Measurements from ENCODE around the gene NATD1.

DNA sequence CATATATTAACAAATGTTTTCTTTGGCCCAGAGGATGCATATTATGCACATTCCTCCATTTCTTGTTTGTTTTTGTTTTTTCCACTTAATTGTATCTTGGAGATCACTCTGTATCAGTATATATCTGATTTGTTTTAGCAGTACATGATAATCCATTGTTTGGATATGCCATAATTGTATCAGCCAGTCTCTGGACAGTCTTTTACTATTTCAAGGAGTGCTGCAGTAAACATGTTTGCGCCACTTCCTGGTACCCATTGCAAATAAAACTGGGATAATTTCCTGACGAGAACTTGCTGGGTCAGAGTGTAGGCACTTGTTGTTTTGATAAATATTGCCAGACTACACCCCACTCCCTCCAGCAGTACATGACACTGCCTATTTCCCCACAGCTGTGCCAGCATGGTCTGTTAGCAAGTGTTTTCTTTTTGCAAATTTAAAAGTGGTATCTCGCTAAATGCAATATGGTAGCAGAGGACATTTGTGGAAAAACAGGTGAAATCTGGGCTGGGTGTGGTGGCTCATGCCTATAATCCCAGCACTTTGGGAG lies 34.3 kb downstream of the NATD1 start:
- TF ChIP-seq ZNF384 (IDR thresholded peaks at IDR 0.05) (no peak), ELF4 (IDR thresholded peaks at IDR 0.05) (no peak)

Data from HEK293T (cell line).